Hematopoietic multipotent progenitor cell treated with erythropoietin and hydrocortisone succinate and interleukin-3 and kit ligand, for 4 days (in vitro differentiated cells): ENCODE results near the gene NCMAP.

Experiments
- DNase-seq: peaks from one replicate; pipeline ENCODE4 v3.0.0-alpha.2; 2015

The NCMAP gene

GRCh38 chr1:24575905-24576587 is 20.2 kb downstream of the NCMAP start:
- no peak for DNase-seq

- no peak for DNase-seq
Measured at GRCh38 chr1:24578846-24579245, 23.0 kb downstream of the NCMAP start.

DNA sequence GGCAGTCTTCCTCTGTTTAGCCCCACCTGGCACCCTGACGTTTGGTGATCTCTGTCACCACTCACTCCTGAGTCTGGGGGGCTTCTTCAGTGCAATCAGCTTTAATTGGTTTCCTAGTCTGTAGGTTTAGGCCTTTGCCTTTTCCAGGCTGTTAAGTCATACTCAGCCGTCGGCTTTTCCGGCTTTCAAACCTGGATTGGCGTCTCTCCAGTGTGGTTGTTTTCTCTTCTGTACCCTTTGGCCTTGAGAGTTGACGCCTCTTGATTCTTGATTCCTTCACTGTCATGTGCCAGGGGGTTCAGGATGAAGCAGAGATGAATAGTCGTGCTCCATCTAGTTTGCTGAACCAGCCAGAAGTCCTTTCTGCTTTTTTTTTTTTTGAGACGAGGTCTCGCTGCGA is 24.9 kb downstream of the NCMAP start:
- DNase-seq = no peak

DNA sequence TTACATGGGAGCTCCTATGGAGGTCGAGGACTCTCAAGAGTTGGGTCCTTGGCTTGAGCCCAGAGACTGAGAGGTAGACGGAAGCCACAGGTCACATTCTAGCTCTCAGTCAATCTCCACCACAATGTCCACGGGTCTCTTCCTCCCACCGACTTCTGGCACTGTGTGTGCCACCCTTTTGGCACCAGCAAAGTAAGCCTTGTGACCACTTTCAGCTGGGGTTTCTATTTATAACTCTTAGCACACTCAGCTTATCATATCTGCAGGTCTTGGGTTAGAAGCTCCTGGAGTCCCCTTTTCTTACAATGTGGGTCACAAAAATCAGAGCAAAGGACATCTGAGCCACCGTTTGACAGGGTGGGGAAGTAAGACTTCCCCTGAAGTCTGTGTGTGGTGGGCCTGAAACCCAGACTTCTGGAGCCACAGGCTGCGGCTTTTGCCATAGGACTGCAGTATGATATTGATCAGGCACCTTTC is 28.3 kb downstream of the NCMAP start:
- peak; percentile 47 for DNase-seq

- no peak for DNase-seq
Measured at GRCh38 chr1:24586119-24586518, 30.2 kb downstream of the NCMAP start.

DNA sequence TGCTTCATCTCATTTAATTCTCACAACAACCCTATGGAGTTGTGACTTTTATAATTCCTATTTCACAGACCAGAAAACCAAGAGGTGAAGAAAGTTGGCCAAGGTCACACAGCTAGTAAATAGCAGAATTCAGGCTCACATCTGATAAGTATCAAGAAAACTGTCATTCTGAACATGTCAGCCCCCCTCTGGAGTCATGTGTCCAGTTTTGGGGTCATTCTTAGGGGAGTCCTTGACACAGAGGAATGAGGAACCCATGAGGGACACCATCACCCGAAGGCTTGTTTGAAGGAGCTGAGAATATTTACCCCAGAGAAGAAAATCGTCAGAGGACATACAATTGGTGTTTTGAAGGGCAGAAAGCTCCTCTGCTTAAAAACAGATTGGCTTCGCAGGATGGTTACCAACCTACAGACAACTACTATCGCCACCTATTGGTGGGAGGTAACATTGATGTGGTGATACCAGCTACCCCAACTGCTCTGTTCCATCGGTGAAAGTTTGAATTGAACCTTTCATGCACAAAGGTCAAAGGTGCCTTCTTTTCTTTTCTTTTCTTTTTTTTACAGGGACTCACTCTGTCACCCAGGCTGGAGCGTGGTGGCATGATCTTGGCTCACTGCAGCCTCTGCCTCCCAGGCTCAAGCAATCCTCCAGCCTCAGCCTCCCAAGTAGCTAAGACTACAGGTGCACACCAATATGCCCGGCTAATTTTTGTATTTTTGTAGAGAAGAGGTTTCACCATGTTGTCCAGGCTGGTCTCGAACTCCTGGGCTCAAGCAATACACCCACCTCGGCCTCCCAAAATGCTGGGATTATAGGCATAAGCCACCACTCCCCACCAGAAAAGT is 31.3 kb downstream of the NCMAP start:
- peak; percentile 85 for DNase-seq

DNA sequence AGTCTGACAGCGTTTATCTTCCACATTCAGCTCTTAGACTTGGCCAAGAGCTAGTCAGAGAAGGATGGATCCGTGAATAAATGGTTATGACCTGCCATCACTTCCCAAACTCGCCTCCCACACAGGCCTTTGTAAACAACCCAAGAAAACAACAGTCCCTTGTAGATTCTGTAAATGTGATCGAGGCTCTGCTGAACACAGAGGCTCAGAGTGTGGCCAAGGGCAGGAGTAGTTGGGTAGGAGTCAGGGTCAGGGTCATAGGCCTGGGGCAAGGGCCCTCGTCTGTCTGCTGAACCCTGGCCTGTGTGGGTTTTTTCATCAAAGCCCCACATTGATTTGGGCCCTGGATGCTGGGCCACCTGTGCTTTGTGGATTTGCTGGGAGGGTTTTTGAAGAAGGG is 32.7 kb downstream of the NCMAP start:
- no peak for DNase-seq

DNA sequence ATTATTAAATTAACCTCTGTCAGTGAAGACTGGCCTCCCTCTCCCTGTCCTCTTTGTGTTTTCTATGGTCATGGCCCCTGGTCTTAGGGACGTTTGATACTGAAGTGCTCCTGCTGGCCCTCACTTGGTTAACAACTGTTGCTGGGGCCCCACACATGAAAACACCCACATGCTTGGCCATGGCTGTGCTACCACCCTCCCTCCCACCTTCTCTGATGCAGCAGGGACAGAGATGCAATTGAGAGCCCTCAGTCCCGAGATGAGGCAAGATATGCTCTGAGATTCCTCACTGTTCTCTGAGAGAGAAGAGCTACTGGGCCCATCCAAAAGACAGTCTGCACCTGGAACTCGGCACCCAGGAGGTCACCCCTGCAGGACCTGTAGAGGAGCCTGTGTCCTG is 33.3 kb downstream of the NCMAP start:
- no peak for DNase-seq

- no peak for DNase-seq
Measured at GRCh38 chr1:24591781-24592180, 35.9 kb downstream of the NCMAP start.

DNA sequence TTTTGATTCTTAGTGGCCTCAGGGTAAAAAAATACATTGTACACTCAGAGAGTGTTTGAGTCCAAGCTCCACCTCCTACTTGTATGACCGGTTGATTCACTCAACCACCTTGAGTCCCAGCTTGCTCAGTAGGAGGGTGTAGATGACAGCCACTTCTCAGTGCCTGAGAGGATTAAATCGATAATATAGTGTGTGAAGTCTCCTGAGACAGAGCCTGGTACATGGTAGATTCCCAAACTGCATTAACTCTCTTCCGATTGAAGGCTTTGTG is 38.4 kb downstream of the NCMAP start:
- DNase-seq = no peak

GRCh38 chr1:24596401-24596880 is 40.6 kb downstream of the NCMAP start:
- no peak for DNase-seq

- no peak for DNase-seq
Measured at GRCh38 chr1:24599265-24599664, 43.4 kb downstream of the NCMAP start.

GRCh38 chr1:24600551-24600950 is 44.7 kb downstream of the NCMAP start:
- DNase-seq = no peak

- DNase-seq = no peak
Measured at GRCh38 chr1:24605534-24606295, 49.8 kb downstream of the NCMAP start.

DNA sequence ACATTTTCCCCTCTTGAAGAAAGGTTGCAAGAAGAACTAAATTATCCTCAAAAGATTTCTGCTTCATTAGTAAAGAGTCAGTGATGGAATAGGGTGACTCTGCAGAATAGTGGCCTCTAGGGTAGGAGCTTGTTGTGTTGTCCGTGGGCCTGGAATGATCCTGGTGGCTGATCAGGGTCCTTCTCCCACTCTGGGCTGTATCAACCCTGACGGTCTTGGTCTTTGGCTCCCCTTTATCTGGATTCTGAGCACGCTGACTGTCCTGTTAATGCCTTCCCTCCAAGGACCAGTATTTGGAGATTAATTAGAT is 50.4 kb downstream of the NCMAP start:
- DNase-seq = no peak

DNA sequence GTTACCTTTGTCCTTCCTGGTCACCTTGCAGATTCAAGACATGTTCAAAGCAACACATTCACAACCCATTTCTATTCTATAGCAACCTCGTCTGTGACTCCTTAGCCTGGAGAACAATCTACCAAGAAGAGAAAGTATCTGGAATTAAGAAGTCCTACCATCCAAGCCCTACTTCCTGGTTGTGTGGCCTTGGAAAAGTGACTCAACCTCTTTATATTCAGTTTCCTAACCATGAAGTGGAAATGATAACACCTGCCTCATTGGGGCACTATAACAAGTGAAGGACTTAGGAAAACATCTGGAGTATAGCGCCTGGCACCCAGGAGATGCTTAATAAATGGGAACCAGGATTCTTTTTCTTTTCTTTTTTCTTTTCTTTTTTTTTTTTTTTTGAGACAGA is 50.7 kb downstream of the NCMAP start:
- DNase-seq = no peak

GRCh38 chr1:24609949-24610517 is 54.1 kb downstream of the NCMAP start:
- no peak for DNase-seq

DNA sequence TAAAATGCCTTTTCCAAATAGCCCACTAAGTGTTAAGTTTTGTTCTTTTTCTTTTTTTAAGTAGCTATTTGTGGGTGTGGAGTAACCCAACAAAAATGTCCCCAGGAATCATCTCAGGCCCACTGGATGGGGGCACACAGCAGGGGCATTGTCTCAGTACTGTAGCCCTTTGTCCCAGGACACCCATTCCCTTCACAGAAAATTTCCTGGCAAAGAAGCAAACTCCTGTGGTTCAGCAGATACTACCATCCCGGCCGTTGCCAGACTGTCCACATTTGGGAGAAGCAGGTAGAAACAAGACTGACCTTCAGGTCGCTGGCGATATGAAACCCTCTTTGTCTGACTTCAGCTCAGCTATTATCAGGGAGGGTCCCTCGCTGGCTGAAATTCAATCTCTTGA is 63.5 kb downstream of the NCMAP start:
- no peak for DNase-seq

GRCh38 chr1:24620678-24621077 is 64.8 kb downstream of the NCMAP start:
- no peak for DNase-seq

DNA sequence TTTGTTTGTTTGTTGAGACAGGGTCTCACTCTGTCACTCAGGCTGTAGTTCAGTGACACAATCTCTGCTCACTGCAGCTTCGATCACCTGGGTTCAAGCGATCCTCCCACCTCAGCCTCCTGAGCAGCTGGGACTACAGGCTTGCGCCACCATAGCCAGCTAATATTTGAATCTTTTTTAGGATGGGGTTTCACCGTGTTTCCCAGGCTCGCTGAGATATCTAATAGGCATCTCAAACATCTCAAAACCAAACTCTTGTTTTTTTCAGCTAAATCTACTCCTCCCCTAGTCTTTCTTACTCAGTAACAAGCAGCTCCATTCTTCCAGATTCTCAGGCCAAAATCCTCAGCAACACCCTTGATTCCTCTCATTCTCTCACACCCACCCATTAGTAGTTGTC is 65.2 kb downstream of the NCMAP start:
- no peak for DNase-seq

DNA sequence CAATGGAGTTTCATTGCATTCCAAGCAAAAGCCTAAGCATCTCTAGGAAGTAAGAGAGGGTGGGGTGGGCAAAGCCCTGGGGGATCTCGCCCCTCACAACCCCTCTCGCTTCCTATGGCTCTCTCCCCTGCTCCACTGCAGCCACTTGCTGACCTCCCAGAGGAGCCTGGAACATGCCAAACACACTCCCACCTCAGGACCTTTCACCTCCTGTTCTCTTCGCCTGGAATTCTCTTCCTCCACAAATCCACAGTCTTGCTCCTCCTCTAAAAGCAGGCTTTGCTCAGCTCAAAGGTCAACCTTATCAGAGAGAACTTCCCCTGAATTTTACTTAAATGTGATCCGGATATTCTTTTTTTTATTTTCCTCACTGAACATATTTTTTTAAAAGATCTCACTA is 66.3 kb downstream of the NCMAP start:
- no peak for DNase-seq

DNA sequence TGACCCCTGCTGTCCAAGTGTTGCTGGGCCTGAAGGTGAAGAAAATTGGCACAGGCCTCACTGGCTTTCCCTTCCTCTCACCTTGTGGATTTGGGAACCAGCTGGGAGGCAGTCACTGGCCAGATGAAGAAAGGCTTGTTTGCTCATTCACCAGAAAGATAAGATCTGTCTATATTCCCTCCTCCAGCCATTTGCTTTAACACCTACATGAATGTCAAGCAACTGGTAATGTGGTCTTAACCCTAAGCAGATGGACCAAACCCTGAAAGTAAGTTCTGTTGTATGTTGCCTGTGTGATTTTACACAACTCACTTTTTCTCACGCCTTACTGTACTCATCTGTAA is 76.9 kb downstream of the NCMAP start:
- DNase-seq = no peak

DNA sequence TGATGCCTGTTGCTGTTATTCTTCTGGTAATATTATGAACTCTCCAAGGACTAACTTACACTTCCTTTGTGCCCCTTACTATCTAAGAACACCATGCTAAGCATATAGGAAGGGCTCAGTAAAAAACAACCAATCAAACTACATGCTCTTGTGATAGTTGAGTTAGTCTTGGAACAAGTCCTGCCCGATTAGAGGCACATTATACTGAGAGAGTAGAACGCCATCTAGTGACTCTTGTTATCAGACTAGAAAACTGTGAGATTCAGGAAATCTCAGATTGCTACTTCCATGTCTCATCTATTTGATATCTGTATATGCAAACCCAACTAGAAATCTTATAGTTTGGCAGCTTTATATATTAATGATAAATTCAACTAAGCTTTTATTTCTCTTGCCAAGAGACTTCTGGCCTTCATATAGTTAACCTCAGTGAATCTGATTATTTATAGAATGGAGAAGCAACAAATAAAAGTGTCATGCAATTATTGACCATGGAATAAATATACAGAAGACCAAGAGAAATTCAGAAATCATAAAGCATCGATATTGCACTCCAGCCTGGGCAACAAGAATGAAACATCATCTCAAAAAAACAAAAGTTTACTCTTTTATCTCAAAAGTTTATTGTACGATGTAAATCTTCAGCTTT is 79.4 kb downstream of the NCMAP start:
- peak; percentile 88 for DNase-seq
